SH-SY5Y (cell line): ENCODE measurements around the gene ATP13A2.

Source experiments
- GATA2 ChIP-seq: IDR thresholded peaks from 2 replicates; pipeline ENCODE4 v1.6.1; 2011; ENCODE audit warnings: mild to moderate bottlenecking, low read depth, low read length
- GATA3 ChIP-seq: IDR thresholded peaks from 2 replicates; pipeline ENCODE4 v1.6.1; 2011; ENCODE audit warnings: low read depth, mild to moderate bottlenecking, low read length, moderate library complexity

DNA sequence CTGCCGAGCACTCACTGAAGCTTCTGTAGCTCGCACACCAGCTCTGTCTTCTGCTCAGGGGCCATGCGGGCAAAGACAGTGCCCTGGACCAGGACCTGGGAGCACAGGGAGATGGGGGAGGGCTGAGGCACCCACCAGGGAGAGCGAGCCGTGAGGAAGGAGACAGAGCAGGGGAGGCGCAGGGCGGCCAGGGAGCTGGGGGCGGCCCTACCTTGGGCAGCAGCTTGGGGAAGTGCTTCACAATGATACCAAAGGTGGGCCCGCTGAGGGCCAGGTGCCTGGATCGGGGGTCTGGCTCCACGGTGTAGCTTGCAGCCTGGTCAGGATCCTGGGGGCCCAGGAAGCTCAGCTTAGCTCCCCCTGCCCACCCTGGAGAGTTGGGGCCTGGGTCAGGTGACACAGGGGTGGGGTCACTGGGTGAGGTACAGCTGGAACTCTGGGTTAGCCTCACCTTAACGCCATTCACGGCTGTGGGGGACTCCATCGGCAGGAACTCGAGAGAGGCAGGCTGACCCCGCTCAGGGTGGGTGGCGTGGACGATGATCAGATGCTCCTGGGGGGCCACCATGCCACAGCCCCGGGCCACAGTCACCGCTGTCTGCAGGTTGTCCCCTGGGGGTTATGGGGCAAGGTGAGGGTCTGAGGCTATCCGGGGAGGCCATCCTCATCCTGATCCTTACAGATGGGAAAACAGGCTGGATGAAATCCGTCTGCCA lies 21.9 kb downstream of the ATP13A2 start:
- TF ChIP-seq GATA3 (no peak), GATA2 (no peak)
